Small intestine (tissue), 7 donors: ENCODE results near the gene ATXN7L3. TPM values are rescaled to one million over a fixed set of nuclear protein-coding genes. Genes with fewer than 3 reads are reported as not detected.
"Not testable (repeated sequence)": the region's sequence is repeated elsewhere in the genome, so short reads cannot be mapped to it uniquely, and the experiment has no call there.

ENCODE experiments used
- DNase-seq, 2 donors: peaks; one replicate each; pipeline versions ENCODE4 v3.0.0 to v3.0.0-alpha.2; 2013
- FAIRE-seq: peaks from 2 replicates; lab custom pipeline; 2012; peaks lifted over from hg19 to GRCh38; lab: Jason Lieb, UNC
- H3K27ac ChIP-seq, 3 donors: one replicate each; pipeline ENCODE4 v1.5.1; 2013; ENCODE audit warnings: low read length in 2 of 3, mild to moderate bottlenecking in 2 of 3, control low read depth in 1 of 3, inconsistent platforms in 1 of 3, low read depth in 1 of 3, moderate library complexity in 1 of 3
- H3K27me3 ChIP-seq, 3 donors: one replicate each; pipeline ENCODE4 v1.6.1; 2013; ENCODE audit warnings: low read length in 3 of 3, inconsistent platforms in 1 of 3; ENCODE audit not compliant: control insufficient read depth in 3 of 3, insufficient read depth in 3 of 3
- H3K36me3 ChIP-seq, 3 donors: one replicate each; pipeline ENCODE4 v1.6.1; 2013; ENCODE audit warnings: low read length in 3 of 3, inconsistent platforms in 1 of 3, low read depth in 1 of 3, mild to moderate bottlenecking in 1 of 3, moderate library complexity in 1 of 3; ENCODE audit not compliant: control insufficient read depth in 3 of 3, insufficient read depth in 2 of 3
- H3K4me1 ChIP-seq, 3 donors: one replicate each; pipeline ENCODE4 v1.6.1; 2013; ENCODE audit warnings: low read length in 2 of 3, inconsistent platforms in 1 of 3, low read depth in 1 of 3, mild to moderate bottlenecking in 1 of 3, moderate library complexity in 1 of 3; ENCODE audit not compliant: control insufficient read depth in 3 of 3, insufficient read depth in 2 of 3
- H3K4me3 ChIP-seq, 3 donors: one replicate each; pipeline ENCODE4 v1.5.1; 2013; ENCODE audit warnings: low read length in 3 of 3, control low read depth in 1 of 3, inconsistent platforms in 1 of 3, low read depth in 1 of 3, mild to moderate bottlenecking in 1 of 3, moderate library complexity in 1 of 3
- H3K9me3 ChIP-seq, 2 donors: one replicate each; pipeline ENCODE4 v1.6.1; 2013; ENCODE audit warnings: low read depth in 1 of 2, low read length in 1 of 2; ENCODE audit not compliant: control insufficient read depth in 2 of 2, insufficient read depth in 1 of 2
- WGBS, 3 donors: extraction: QIAGEN DNeasy Blood & Tissue Kit; methylation state at CpG; one replicate each; pipeline ENCODE4 v1.1.7; 2013; 5-methylcytosine and 5-hydroxymethylcytosine counted together
- polyA plus RNA-seq, 4 donors: library from polyadenylated mRNA; stranded (reverse) in 3 of 4; unstranded in 1 of 4; fragments of 200-250 nt in 3 of 4; fragments of 120-200 nt in 1 of 4; gene quantifications; one replicate each; pipeline versions ENCODE4 v1.2.1 to v1.2.3, GENCODE V29; 2013
- donor health status: healthy with polysubstance abuse.
- donor health status: control.
- donor health status: control.
- donor health status: Bipolar disorder and iron deficiency.
- donor health status: healthy.

The ATXN7L3 gene
- polyA plus RNA-seq, 4 donors, result 40.3 to 44.1 (median 43.1) TPM

DNA sequence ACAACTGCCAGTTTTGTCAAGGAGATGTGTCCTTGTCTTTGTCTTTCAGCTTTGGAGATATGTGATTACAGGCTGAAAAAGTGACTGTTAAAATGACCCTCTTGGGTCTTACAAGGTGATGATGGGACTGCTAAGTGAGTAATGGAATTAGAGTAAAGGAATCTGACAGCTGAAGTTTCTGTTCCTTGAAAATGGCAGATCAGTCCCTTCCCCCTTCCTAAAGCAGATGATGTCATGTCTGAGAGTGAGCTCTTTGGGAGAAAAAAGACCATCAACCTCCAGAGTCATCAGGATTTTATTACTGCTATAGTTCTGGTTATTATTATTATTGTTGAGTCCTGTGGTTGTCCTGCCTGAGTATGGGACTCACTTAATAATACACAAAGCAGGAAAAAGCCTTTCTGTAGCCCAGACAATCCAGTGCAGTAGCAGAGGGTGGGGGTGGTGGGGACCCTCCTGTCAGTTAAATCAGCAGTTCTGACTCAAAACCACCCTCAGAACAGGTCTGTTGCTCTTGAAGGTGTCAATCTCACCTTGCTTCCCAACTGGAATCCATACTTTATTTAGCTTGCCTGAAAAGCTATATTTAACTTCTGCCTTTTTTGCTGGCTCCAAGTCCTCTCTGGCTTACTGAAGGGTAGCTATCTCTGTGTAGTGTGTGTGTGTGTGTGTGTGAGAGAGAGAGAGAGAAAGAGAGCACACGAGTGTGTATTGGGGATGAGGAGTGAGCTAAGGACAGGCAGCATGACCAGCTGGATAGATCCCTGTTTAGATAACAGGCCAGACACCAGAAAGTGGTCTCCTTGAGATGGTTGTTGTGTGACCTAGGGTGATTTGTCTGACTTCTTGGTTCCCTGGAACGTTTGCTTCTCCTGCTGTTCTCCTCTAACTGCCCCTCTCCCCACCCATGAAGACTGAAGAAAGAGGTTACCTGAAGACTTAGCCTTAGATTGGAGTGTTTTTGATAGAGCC, 53.0 kb downstream of the ATXN7L3 start:
- no peak overlapping the region for H3K27ac ChIP-seq
- peaks cover 0 to 20% (median 0%) of the 10 kb centered on the region in 3 donors for H3K36me3 ChIP-seq
- H3K4me3 ChIP-seq, result no peak overlapping the region
- H3K9me3 ChIP-seq, result no peaks in the 10 kb centered on the region
- H3K27me3 ChIP-seq, result no peaks in the 10 kb centered on the region
- 49 to 70% (median 61%) methylated on average over 2 of the region's 2 CpGs for WGBS, 3 donors
- DNase-seq (no peak), FAIRE-seq (no peak)
- no peaks in the 10 kb centered on the region for H3K4me1 ChIP-seq

DNA sequence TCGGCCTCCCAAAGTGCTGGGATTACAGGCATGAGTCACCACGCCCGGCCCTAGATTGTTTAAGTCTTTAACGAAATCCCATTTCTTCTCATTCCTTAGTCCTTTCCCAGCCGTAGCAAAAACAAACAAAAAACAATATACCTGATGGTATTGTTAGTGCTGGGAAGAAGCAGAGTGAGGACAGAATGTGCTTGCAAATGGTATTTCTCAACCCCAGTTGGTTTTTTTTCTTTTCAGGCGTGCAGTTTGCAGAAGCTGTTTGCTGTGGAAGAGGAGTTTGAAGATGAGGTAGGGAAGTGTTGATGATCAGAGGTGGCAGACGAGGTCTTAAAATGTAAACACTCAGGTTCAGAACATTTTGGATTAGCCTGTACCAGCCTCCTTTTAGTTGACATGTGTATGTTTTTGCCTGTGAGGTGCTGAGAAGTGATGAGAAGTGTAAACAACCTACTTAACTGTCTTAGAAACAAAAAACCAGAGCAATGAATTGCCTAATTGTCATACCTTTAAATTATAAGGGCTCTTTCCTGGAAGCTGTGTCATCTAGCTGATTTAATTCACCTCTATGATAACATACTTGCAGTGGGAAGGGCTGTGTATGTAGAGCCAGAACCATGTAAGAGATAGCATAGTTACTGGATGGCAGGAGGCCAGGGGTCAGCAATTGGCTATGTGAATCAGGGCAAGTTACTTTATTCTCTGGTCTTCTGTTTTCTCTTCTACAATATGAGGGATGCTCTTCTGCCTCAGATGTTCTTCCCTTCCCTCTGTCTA, 54.5 kb downstream of the ATXN7L3 start:
- H3K4me1 ChIP-seq, result no peaks in the 10 kb centered on the region
- 90 to 91% (median 91%) methylated on average over 7 of the region's 7 CpGs for WGBS, 3 donors
- peaks cover 0 to 15% (median 0%) of the 10 kb centered on the region in 3 donors for H3K36me3 ChIP-seq
- H3K4me3 ChIP-seq, result no peak overlapping the region
- DNase-seq, result no peak
- H3K27ac ChIP-seq, result no peak overlapping the region
- FAIRE-seq, result no peak
- no peaks in the 10 kb centered on the region for H3K27me3 ChIP-seq
- no peaks in the 10 kb centered on the region for H3K9me3 ChIP-seq

DNA sequence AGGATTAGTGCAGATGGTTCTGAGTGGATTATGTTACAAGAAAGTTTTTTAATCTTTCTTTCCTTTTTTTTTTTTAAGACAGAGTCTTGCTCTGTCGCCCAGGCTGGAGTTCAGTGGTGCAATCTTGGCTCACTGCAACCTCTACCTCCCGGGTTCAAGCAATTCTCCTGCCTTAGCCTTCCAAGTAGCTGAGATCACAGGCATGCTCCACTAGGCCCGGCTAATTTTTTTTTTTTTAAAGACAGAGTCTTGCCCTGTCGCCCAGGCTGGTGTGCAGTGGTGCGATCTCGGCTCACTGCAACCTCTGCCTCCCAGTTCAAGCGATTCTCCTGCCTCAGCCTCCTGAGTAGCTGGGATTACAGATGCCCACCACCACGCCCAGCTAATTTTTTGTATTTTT, 55.8 kb downstream of the ATXN7L3 start:
- FAIRE-seq, H3K27ac ChIP-seq, H3K9me3 ChIP-seq, H3K27me3 ChIP-seq, DNase-seq, H3K4me3 ChIP-seq, H3K4me1 ChIP-seq: not testable (repeated sequence)
- H3K36me3 ChIP-seq, result peaks cover 0 to 15% (median 0%) of the 10 kb centered on the region in 3 donors
- 91 to 93% (median 93%) methylated on average over 8 of the region's 8 CpGs for WGBS, 3 donors

Other genes starting within 250 kb of the ATXN7L3 start
- 100 to 1,000 TPM in 1 of 4 donors, 10 to 100 TPM in 1, 1 to 10 TPM in 1, not detected in 1; 1.8 to 192 (median 10.5) TPM for gene PYY, start 245.9 kb downstream of the ATXN7L3 start, polyA plus RNA-seq
- gene NAGS, start 195.3 kb downstream of the ATXN7L3 start, polyA plus RNA-seq, result 10 to 100 TPM; 16.8 to 58.6 (median 50.6) TPM
- gene TMEM101, start 184.9 kb downstream of the ATXN7L3 start, polyA plus RNA-seq, result 10 to 100 TPM; 11.3 to 47.5 (median 27.7) TPM
- 10 to 100 TPM; 24.8 to 36.4 (median 28.2) TPM for gene LSM12, start 133.2 kb downstream of the ATXN7L3 start, polyA plus RNA-seq
- gene G6PC3, start 129.1 kb downstream of the ATXN7L3 start, polyA plus RNA-seq, result 10 to 100 TPM; 17.6 to 69.2 (median 39.3) TPM
- 10 to 100 TPM; 10.1 to 39.9 (median 17.3) TPM for gene HDAC5, start 76.2 kb downstream of the ATXN7L3 start, polyA plus RNA-seq
- gene HROB, start 58.0 kb downstream of the ATXN7L3 start, polyA plus RNA-seq, result 1 to 10 TPM in 3 of 4 donors, not detected in 1; 1.4 to 3.0 (median 2.3) TPM
- 1 to 10 TPM in 1 of 4 donors, under 1 TPM in 1, not detected in 2; 0.15 to 2.5 TPM for gene ASB16, start 29.2 kb downstream of the ATXN7L3 start, polyA plus RNA-seq
- 10 to 100 TPM; 28.7 to 40.2 (median 32.3) TPM for gene TMUB2, start 12.9 kb downstream of the ATXN7L3 start, polyA plus RNA-seq
- gene UBTF, start 19.8 kb upstream of the ATXN7L3 start, polyA plus RNA-seq, result 10 to 100 TPM; 32.7 to 61.8 (median 38.2) TPM
- gene SLC4A1, start 68.3 kb upstream of the ATXN7L3 start, polyA plus RNA-seq, result 1 to 10 TPM in 1 of 4 donors, not detected in 3; 1.3 TPM
- 1 to 10 TPM; 1.1 to 6.8 (median 3.8) TPM for gene RUNDC3A, start 108.7 kb upstream of the ATXN7L3 start, polyA plus RNA-seq
- 100 to 1,000 TPM in 3 of 4 donors, 10 to 100 TPM in 1; 95.0 to 165 (median 139) TPM for gene SLC25A39, start 124.9 kb upstream of the ATXN7L3 start, polyA plus RNA-seq
- 100 to 1,000 TPM in 2 of 4 donors, 10 to 100 TPM in 2; 82.3 to 842 (median 111) TPM for gene GRN, start 145.4 kb upstream of the ATXN7L3 start, polyA plus RNA-seq
- gene FAM171A2, start 164.0 kb upstream of the ATXN7L3 start, polyA plus RNA-seq, result 1 to 10 TPM in 1 of 4 donors, under 1 TPM in 1, not detected in 2; 0.87 to 3.1 TPM
- under 1 TPM in 3 of 4 donors, not detected in 1; 0.27 to 0.59 (median 0.31) TPM for gene ITGA2B, start 189.8 kb upstream of the ATXN7L3 start, polyA plus RNA-seq